Measurements from ENCODE around the gene ZNF367.

Gene ZNF367

DNA sequence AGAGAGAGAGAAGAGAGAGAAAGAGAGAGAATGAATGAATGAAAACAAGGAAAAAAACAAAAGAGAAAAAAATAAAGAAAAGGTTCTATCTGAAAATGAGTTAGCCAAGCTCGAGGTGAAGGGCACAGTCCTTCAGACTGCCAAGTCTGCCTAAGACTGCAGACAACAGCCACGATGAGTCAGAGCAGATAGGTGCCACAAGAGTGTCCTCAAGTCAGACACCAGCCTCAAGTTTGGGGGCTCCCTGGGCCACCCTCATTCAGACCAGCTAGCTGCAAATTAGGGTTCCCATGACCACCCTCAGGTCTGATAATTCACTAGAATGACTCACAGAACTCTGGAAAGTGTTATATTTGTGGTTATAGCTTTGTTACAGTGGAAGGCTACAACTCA, 17.9 kb upstream of the ZNF367 start:
- no peak for FAIRE-seq

DNA sequence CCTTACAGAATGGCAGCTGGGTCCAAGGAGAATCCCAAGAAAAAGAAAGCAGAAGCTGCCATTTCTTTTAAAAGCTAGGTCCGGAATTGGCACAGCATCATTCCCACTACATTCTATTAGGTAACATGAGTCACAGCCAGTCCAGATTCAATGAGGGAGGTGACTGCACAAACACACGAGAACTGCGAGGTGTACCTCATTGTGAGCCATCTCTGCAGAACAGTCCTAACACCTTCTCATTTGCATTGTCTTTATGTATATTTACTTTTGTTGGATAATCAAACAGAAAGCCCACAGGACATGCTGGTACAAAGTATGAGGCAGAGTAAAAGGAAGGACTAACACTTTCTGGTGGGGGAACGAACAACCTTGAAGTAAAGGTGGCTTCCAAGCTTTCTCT, 17.2 kb upstream of the ZNF367 start:
- FAIRE-seq: no peak

DNA sequence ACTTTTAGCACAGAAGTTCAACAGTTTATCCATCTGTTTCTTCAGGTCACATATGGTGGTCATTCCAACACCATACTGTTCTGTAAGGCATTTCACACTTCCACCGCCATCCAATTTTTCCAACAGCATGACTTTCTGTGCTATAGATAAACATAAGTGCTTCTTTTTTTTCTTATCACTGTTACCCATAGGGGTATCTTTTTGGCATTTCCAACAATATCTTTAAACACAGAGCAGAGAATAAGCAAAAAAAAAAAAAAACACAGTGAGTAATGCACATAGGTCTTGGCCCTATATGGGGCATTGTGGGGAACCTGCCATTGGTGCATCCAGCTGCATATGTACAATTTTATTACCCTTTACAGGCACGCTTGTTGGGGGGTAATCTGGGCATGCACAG, 12.2 kb upstream of the ZNF367 start:
- no peak for FAIRE-seq

DNA sequence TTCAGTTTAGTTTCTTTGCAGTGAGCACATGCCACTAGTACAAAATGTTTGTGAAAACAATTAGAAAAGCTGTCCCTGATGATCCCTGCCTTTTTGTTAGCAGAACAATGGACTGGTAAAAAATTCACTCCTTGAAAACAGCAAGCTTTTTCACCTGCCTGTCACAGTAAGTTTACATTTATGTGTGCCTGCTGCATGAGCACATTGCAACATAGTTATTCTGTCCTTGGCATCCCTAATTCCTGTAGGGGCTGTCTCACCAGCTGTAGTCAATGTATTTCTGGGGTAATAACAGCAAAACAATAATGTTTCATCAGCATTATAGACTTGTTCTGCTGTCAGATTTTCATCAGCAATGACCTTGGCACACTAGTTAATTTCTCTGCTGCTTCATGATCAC, 11.6 kb upstream of the ZNF367 start:
- FAIRE-seq: no peak

DNA sequence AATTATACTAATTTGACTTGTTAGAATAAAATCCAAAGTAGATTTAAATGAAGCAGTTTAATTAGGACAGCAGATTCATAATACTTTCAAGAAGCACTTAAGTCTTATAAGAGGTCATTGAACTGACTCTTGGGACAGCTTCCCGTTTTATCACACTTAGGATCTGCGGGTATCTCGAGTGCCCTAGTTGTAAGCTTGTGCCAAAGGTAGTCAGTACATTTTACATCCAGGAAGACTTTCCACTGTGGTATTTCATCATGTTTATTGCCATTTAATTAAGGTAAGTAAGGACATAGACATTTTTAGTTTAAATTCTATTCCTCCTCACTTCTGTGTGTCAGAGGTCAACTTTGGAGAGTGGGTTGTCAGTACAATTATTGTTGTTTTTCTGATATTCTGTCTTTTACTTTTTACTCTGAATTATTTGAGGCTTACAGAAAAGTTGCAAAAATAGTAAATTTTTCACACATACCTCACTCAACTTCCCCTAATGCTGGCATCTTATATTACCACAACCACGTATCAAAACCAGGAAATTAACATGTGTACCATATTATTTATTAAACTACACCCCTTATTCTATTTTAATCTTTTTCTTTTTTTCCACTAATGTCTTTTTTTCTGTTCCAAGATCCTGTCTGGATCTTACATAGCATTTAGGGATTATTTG, 7.5 kb upstream of the ZNF367 start:
- FAIRE-seq: no peak

DNA sequence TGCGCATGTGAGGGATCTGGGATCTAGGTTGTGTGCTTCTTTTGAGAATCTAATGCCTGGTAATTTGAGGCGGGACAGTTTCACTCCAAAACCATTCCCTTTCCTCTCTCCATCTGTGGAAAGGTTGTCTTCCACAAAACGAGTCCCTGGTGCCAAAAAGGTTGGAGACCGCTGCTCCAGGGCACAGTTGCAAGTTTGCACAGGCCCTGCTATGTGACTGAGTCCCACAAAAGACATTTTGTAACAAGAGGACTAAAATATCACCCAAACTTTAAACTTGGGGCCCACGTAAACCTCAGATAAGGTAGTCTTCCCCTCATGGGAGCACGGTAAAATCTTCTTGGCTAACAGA, 5.8 kb upstream of the ZNF367 start:
- FAIRE-seq: no peak

DNA sequence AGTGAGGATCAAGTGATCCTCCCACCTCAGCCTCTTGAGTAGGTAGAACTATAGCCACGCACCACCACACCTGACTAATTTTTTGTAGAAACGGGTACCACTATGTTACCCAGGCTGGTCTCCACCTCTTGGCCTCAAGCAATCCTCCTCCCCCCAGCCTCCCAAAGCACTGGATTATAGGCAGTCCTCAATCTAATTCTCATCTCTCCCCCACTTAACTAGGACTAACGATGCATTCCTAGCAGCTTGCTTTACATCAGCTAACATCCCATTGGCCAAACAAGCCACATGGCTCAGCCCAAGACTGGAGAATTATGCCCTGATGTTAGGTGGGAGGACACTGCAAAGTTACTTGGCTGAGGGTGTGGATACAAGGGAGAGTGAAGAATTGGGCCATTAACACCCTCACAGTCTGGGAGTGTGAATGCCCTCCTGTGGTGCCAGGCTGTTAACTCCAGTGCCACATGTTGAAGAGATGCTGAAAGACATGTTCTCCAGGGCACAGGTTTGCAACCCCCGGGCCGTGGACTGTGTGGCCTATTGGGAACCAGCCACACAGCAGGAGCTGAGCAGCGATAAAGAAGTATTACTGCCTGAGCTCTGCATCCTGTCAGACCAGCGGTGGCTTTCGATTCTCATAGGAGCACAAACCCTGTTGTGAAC, 5.3 kb upstream of the ZNF367 start:
- FAIRE-seq: no peak

DNA sequence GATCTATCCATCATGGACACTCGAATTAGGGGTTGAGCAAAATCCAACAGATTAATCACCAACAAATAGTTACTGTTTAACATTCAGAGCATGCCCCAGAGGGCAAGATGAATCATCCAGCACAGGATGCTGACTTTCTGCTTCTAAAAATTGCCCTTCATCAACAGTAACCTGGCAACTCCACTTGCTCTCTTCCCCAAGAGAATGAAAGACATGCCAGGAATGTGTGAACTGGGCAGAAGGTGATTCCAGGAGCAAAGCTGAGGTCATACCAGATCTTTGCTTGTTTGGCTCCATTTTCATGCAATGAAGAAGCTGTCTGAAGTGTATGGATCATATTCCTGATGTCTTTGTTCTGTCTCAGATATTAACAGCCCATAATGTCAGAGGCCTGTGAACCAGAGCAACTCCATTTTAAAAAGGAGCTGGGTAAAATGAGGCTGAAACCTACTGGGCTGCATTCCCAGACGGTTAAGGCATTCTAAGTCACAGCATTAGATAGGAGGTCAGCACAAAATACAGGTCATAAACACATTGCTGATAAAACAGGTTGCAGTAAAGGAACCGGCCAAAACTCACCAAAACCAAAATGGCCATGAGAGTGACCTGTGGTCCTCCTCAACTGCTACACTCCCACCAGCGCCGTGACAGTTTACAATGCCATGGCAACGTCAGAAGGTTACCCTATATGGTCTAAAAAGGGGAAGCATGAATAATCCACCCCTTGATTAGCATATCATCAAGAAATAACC, 2.5 kb upstream of the ZNF367 start:
- peak; percentile 60 for FAIRE-seq

DNA sequence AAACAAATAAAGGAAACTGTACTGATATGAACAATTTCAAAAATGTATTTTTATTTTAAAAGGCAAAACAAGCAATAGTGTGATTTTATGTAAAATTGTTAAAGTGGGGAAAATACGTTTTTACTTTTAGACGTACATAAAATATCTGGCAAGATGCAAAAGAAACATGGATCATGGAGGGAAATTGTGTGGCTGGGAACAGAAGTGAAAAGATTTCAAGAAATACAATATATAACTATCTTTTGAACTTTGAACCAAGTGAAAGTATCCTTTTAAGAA, 1.5 kb upstream of the ZNF367 start:
- no peak for FAIRE-seq

DNA sequence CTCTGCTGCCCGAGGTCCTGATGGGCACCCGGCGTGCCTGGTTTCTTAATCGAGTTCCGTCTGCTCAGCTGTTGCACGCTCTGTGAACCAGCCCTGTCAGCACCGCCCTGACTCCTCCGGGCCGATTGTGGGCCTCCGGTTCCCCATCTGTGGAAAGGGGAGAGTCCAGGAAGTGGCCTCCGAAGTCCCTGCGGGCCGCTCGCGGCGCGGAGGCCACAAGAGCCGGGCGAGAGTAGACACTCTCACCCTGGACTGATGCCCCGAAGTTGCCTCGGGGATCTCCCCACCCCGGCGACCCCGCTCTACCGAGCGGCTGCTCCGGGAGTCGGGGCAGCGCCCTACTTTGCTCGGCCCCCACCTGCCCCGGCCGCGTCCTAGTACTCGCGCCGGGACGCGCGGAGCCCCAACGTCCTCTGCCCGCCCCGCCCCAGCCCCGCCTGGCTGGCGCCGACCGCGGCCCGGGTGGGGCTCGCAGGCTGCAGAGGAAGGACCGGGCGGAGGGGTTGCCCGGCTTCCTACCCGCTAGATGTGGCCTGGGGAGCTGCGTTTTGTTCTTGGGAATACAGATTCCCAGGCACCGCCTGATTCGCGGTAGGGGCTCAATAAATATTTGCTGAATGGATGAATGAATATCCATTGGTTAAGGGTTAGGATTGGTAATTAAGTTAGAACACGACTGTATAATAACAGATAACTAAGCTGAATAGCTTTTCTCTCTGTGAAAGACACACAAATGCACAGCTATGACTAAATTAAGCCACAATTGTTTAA, 935 bp upstream of the ZNF367 start:
- no peak for FAIRE-seq

DNA sequence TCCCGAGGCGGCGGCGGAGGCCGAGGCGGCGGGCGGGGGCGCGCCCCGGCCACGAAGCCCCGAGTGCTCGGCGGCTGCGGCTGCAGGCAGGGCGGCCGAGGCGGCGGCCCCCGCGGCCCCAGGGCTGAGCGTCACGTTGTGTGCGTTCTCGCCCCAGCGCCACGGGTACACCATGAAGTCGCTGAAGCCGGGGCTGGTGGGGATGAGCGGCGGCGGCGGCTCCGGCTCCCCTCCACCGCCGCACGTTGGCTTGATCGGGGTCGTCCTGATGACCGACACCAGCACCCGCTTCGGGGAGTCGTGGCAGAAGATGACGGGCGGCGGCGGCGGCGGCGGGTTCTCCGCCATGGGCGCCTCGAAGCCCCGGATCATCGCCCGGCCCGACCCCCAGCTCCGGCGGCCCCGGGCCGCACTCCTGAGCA, 498 bp downstream of the ZNF367 start:
- FAIRE-seq: no peak

DNA sequence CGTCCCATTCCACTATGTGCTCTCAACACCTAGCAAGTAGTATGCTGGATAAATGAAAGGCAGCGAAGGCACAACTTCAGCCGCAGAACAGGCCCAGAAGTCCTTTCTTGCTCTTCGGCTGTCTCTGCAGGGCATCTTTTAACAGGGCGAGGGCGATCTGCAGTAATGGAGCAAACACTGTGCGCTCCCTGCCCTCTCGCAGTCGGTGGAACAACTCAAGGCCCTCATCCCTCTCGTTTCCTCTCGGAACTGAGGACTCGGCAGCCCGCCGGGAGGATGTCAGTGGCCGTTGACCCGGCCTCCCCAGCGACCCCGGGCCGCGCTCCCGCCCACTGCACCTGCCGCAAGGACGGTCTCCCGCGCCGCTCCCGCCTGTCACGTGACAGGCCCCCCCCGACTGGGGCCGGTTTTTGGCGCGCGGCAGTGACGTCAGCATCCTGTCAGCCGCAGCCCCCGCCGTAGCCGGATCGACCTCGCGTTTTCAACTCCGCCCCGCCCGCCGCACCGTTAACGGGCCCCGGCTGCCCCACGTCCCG, 1.1 kb downstream of the ZNF367 start:
- no peak for FAIRE-seq

DNA sequence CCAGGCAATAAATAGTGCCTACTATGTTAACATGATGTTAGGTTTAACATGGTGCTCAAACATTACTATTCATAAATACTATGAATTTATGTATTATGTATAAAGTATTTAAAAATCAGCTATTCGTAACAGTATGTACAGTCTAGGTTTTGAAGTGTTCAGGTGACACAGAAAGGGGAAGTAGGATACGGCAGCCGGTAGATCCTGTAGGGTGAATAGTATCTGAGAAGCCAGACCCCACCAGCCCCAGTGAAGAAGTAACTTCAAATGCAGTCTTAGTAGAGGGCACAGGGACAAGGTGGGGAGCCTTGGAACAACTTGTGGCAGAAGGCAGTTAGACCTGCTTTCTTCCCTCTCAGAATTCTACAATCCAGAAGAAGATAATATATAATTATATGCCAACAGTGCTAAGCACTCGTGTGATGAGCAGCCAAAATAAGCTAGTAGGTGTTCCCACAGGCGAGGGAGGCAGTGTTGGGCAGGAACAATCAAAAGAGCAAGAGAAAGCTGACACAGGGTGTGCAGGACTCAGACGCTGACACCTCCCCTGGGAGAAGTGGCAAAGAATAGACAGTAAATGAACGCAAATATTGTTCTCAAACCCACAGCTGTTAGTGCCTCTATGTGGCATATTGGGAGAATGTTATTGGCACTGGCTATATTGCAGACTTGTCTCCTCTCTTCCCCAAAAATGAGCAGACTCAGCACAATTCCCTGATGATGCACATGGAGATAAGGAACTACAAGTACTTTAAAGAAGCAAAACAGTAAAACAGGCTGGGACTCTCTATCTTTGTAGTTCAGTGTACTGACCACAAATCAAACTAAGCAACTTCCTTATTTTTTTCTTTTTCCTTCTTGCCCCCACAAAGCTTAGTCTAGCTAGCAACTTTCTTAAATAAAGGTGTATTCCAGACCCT, 4.6 kb downstream of the ZNF367 start:
- no peak for FAIRE-seq

DNA sequence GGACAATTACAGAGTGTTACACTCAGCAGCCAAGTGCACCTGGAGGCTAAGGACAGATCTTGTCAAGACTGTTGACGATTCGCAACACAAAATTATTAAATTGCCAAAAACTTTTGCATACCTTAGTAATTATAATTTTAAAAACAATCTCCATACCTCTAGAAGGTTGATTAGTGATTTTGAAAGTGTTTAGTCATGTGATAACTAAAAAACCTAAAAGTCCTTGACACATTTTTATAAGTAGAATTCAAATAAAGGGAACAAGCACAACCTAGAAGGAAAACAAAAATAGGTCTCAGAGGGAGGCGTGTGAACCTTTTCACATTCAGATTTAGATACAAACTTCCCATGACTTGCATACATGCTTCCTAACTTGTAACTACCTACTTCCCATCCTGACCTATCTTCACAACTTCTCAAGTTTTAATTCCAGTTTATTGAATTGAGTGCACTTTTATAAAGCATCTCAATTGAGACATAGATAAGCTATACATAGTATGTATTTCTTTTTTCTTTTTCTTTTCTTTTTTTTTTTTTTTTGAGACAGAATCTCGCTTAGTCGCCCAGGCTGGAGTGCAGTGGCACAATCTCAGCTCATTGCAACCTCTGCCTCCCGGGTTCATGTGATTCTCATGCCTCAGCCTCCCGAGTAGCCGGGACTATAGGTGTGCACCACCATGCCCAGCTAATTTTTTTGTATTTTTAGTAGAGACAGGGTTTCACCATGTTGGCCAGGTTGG, 5.8 kb downstream of the ZNF367 start:
- no peak for FAIRE-seq

DNA sequence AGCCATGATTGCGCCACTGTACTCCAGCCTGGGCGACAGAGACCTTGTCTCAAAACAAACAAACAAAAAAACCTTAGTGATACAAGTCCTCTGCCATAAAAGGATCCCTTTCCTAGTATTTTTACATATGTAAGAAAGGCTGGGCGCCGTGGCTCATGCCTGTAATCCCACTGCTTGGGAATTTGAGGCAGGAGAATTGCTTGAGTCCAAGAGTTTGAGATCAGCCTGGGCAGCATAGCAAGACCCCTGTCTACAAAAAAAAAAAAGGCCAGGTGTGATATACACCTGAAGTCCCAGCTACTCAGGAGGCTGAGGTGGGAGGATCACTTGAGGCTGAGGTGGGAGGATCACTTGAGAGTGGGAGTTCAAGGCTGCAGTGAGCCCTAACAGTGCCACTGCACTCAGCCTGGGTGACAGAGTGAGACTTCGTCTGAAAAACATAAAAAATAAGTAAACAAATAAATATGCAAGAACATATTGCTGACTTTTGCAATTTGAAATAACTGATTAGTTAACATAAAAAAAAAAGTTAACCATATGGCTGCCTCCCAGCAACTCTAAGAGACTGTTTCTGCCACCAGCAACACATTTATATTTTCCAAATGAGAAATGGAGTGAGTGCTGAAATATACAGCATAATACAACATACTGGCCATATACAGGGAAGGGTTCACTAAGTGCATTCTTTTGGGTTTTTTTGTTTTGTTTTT, 6.9 kb downstream of the ZNF367 start:
- no peak for FAIRE-seq

DNA sequence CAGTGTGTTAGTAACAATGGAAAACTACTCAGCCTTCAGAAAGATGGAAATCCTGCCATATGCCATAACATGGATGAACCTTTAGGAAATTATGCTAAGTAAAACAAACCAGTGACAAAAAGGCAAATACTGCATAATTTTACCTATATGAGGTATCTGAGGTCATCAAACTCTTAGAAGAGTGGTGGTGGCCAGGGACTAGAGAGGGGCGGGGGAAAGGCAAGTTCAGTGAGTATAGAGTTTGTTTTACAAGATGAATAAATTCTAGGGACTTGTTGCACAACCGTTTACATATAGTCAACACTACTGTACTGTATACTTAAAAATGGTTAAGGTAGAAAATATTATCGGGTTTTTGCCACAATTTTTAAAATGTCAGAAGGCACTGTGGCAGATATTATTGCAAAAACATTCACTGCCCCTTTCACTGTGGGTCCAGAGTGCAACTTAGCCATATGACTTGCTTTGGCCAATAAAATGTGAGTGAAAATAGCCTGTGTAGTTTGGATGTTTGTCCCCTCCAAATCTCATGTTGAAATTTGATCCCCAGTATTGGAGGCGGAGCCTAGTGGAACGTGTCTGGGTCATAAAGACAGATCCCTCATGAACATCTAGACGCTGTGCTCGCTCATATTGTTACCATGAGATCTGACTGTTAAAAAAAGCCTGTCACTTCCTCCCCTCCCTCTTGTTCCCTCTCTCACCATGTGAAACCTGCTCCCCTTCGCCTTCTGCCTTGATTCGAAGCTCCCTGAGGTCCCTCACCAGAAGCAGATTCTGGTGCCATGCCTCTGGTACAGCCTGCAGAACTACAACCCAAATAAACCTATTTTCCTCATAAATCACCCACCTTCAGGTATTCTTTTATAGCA, 9.5 kb downstream of the ZNF367 start:
- no peak for FAIRE-seq

DNA sequence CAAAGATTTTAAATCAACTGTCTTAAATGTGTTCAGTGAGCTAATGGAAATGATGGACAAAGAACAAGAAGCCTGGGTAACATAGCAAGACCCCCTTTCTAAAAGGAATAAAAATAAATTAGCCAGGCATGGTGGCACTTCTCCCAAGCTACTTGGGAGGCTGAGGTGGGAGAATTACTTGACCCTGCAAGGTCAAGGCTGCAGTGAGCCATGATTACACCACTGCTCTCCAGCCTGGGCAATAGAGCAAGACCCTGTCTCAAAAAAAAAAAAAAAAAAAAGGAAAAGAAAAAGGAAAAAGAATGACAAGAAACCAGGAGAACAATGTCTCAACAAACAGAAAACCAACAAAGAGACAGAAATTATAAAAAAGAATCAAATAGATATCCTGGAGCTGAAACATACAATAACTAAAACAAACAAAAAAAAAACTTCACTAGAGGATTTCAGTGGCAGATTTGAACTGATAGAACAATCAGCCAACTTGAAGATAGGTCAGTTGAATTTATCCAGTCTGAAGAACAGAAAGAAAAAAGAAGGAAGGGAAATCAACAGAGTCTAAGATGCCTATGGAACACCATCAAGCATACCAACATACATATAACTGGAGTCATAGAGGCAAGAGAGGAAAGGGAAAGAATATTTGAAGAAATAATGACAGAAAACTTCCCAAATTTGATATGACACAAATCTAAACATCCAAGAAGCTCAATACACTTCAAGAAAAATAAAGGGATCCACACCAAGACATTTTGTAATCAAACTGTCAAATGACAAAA, 17.8 kb downstream of the ZNF367 start:
- FAIRE-seq: no peak

DNA sequence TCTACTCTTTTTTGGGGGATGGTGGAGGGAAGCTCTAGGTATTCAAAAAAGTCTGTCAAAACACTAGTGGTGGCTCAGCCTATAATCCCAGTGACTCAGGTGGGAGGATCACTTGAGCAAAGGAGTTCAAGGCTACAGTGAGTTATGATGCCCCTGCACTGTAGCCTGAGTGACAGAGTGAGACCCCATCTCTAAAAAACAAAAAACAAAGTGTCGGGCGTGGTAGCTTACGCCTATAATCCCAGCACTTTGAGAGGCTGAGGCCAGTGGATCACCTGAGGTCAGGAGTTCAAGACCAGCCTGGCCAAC, 18.9 kb downstream of the ZNF367 start:
- no peak for FAIRE-seq

DNA sequence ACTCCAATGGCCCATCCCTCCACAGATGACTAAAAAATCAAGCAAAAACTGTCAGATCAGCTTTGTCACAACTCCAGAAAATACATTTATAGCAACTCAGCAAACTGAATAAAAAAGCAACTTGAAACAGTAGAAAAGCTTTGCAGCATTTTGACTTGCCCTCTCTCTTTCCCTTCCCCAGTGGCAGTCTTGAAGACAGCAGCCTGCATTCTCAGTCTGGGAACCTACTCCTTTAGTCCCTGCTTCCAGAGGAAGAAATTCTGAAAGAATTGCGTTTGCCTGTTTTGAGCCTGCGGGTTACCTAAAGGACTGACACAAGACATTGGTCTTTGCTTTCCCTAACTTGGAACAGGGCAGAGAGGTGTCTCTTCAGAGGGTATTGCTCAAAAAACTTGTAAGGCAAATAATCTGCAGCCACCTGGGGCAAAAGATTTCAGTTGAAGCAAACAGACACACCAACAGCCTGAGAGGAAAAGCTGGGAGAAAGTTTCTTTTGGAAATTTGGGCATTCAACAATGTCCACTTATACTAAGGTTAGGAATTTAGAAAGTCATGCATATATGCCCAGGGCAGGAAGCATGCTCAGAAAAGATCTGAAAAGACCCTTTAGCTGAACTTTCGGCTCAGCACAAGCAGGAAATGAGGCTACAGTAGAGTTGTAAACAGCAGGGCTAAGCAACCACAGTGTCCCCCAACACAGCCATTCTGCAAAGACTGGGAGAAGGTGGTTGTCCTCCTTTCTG, 19.4 kb downstream of the ZNF367 start:
- no peak for FAIRE-seq
